Ishikawa (cell line): ENCODE measurements around the gene SHC4.

Experiments
- CEBPB ChIP-seq: IDR thresholded peaks from 2 replicates; pipeline ENCODE4 v1.6.1; 2012
- CREB1 ChIP-seq: IDR thresholded peaks from 2 replicates; pipeline ENCODE4 v1.6.1; 2012; ENCODE audit warnings: low read depth
- EGR1 ChIP-seq: IDR thresholded peaks from 2 replicates; pipeline ENCODE4 v1.6.1; 2012
- EP300 ChIP-seq: IDR thresholded peaks from 2 replicates; pipeline ENCODE4 v1.6.1; 2012; ENCODE audit warnings: borderline replicate concordance
- FOXM1 ChIP-seq: IDR thresholded peaks from 2 replicates; pipeline ENCODE4 v1.6.1; 2012; ENCODE audit warnings: low read depth, borderline replicate concordance
- NFIC ChIP-seq: IDR thresholded peaks from 2 replicates; pipeline ENCODE4 v1.6.1; 2012
- RAD21 ChIP-seq: IDR thresholded peaks from 2 replicates; pipeline ENCODE4 v1.6.1; 2012; ENCODE audit warnings: low read depth
- TAF1 ChIP-seq: IDR thresholded peaks from 2 replicates; pipeline ENCODE4 v1.6.1; 2012; ENCODE audit warnings: low read depth, mild to moderate bottlenecking
- TCF12 ChIP-seq: IDR thresholded peaks from 2 replicates; pipeline ENCODE4 v1.6.1; 2012; ENCODE audit warnings: low read depth
- TEAD4 ChIP-seq: IDR thresholded peaks from 2 replicates; pipeline ENCODE4 v1.6.1; 2012
- USF1 ChIP-seq: IDR thresholded peaks from 2 replicates; pipeline ENCODE4 v1.6.1; 2012
- YY1 ChIP-seq: IDR thresholded peaks from 2 replicates; pipeline ENCODE4 v1.6.1; 2012; ENCODE audit warnings: low read depth
- ZBTB7A ChIP-seq: IDR thresholded peaks from 2 replicates; pipeline ENCODE4 v1.6.1; 2012; ENCODE audit warnings: low read depth
- TF ChIP-seq, protein P1 (sequence below): IDR thresholded peaks from 2 replicates; pipeline ENCODE4 v1.6.1; 2012; ENCODE audit warnings: low read depth, mild to moderate bottlenecking
- TF ChIP-seq, protein P2 (sequence below): IDR thresholded peaks from 2 replicates; pipeline ENCODE4 v1.6.1; 2012

The SHC4 gene

GRCh38 chr15:48888191-48888590 is 75.5 kb downstream of the SHC4 start:
- no peak for TF ChIP-seq NFIC
- TF ChIP-seq RAD21 = no peak
- TF ChIP-seq EGR1 = no peak
- no peak for TF ChIP-seq FOXM1
- no peak for TF ChIP-seq ZBTB7A
- TF ChIP-seq CEBPB = no peak
- TF ChIP-seq EP300 = no peak
- no peak for TF ChIP-seq TEAD4
- TF ChIP-seq, protein P1, sequence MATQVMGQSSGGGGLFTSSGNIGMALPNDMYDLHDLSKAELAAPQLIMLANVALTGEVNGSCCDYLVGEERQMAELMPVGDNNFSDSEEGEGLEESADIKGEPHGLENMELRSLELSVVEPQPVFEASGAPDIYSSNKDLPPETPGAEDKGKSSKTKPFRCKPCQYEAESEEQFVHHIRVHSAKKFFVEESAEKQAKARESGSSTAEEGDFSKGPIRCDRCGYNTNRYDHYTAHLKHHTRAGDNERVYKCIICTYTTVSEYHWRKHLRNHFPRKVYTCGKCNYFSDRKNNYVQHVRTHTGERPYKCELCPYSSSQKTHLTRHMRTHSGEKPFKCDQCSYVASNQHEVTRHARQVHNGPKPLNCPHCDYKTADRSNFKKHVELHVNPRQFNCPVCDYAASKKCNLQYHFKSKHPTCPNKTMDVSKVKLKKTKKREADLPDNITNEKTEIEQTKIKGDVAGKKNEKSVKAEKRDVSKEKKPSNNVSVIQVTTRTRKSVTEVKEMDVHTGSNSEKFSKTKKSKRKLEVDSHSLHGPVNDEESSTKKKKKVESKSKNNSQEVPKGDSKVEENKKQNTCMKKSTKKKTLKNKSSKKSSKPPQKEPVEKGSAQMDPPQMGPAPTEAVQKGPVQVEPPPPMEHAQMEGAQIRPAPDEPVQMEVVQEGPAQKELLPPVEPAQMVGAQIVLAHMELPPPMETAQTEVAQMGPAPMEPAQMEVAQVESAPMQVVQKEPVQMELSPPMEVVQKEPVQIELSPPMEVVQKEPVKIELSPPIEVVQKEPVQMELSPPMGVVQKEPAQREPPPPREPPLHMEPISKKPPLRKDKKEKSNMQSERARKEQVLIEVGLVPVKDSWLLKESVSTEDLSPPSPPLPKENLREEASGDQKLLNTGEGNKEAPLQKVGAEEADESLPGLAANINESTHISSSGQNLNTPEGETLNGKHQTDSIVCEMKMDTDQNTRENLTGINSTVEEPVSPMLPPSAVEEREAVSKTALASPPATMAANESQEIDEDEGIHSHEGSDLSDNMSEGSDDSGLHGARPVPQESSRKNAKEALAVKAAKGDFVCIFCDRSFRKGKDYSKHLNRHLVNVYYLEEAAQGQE = no peak
- no peak for TF ChIP-seq YY1
- TF ChIP-seq, protein P2, sequence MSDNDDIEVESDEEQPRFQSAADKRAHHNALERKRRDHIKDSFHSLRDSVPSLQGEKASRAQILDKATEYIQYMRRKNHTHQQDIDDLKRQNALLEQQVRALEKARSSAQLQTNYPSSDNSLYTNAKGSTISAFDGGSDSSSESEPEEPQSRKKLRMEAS = no peak
- no peak for TF ChIP-seq TAF1

GRCh38 chr15:48887144-48887543 is 76.6 kb downstream of the SHC4 start:
- TF ChIP-seq ZBTB7A (no peak), FOXM1 (no peak), USF1 (no peak), EGR1 (no peak), NFIC (no peak), EP300 (no peak), RAD21 (no peak), TEAD4 (no peak), CREB1 (no peak), TAF1 (no peak), TCF12 (no peak), YY1 (no peak)
- TF ChIP-seq, protein P2 = no peak
- TF ChIP-seq, protein P1 = no peak

GRCh38 chr15:48883699-48884098 is 80.0 kb downstream of the SHC4 start:
- TF ChIP-seq USF1 (no peak), TCF12 (no peak), CREB1 (no peak), ZBTB7A (no peak)
- TF ChIP-seq, protein P2 = no peak

DNA sequence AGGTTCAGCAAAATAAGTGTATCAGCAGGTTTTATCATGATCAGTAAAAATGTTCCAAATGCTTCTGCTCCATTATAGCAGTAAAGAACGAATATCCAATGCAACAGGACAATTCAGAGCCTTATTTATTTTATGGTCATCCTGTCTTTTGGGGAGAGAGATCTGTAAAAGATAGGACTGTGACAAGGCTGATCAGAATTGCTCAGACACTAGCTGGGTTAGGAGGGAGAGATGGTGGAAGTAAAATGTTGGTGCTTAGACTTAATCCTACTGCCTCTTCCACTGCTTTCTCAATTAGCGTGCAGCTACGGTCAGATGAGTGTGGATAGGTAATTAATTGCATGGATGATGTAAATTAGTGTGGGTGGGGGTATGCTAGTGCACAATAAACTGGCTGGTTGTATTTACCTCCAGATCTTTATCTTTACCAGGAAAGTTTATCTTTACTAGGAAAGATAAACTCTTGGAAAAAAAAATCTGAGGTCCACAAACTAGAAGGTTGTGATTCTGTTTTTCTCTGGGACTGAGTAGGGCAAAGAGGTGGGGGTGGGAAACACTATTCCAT is 83.6 kb downstream of the SHC4 start:
- TF ChIP-seq ZBTB7A = no peak
- no peak for TF ChIP-seq EP300
- no peak for TF ChIP-seq YY1
- TF ChIP-seq RAD21 = no peak
- TF ChIP-seq CREB1 = no peak
- no peak for TF ChIP-seq USF1
- TF ChIP-seq EGR1 = no peak
- no peak for TF ChIP-seq NFIC
- TF ChIP-seq, protein P2 = no peak
- TF ChIP-seq, protein P1 = no peak
- TF ChIP-seq TAF1 = no peak
